ENCODE measurements around the gene NTRK3.

NTRK3 gene

DNA sequence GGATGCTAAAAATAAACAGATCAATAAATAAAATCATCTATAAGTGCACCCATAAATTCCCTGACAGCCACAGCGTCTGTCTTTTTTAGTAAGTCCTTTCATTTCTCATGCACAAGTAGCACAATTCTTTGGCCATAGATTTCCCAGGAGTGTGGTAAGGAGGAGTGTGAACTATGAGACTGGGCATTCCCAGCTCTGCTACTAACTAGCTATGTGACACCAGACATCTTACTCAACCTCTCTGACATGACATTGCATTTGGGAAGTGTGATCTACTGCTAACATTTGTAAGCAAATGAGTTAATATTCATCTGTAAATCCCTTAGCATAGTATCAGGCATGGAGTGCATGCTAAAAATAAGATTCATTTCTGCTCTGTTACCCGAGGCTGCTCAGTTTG lies 301.7 kb downstream of the NTRK3 start:
- no peak for DNase-seq (ENCODE audit: low read depth)
- TF ChIP-seq, protein P1, sequence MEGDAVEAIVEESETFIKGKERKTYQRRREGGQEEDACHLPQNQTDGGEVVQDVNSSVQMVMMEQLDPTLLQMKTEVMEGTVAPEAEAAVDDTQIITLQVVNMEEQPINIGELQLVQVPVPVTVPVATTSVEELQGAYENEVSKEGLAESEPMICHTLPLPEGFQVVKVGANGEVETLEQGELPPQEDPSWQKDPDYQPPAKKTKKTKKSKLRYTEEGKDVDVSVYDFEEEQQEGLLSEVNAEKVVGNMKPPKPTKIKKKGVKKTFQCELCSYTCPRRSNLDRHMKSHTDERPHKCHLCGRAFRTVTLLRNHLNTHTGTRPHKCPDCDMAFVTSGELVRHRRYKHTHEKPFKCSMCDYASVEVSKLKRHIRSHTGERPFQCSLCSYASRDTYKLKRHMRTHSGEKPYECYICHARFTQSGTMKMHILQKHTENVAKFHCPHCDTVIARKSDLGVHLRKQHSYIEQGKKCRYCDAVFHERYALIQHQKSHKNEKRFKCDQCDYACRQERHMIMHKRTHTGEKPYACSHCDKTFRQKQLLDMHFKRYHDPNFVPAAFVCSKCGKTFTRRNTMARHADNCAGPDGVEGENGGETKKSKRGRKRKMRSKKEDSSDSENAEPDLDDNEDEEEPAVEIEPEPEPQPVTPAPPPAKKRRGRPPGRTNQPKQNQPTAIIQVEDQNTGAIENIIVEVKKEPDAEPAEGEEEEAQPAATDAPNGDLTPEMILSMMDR (IDR thresholded peaks at IDR 0.05; ENCODE audit: control insufficient read depth, extremely low read depth, insufficient read depth) = no peak
- H3K4me3 ChIP-seq (ENCODE audit: low read depth, low read length) = no peak overlapping the region

GRCh38 chr15:87952736-87953287 lies 303.7 kb downstream of the NTRK3 start:
- TF ChIP-seq, protein P1 (IDR thresholded peaks at IDR 0.05; ENCODE audit: control insufficient read depth, extremely low read depth, insufficient read depth) = no peak
- H3K4me3 ChIP-seq (ENCODE audit: low read depth, low read length) = no peak overlapping the region
- no peak for DNase-seq (ENCODE audit: low read depth)

- no peak for DNase-seq (ENCODE audit: low read depth)
- no peak overlapping the region for H3K4me3 ChIP-seq (ENCODE audit: low read depth, low read length)
- TF ChIP-seq, protein P1 (IDR thresholded peaks at IDR 0.05; ENCODE audit: control insufficient read depth, extremely low read depth, insufficient read depth) = no peak
Measured at GRCh38 chr15:87949575-87950223, 306.8 kb downstream of the NTRK3 start.

GRCh38 chr15:87949151-87949574 lies 307.4 kb downstream of the NTRK3 start:
- no peak overlapping the region for H3K4me3 ChIP-seq (ENCODE audit: low read depth, low read length)
- TF ChIP-seq, protein P1 (IDR thresholded peaks at IDR 0.05; ENCODE audit: control insufficient read depth, extremely low read depth, insufficient read depth) = no peak
- peak; percentile 14 for DNase-seq (ENCODE audit: low read depth)

- TF ChIP-seq, protein P1 (IDR thresholded peaks at IDR 0.05; ENCODE audit: control insufficient read depth, extremely low read depth, insufficient read depth) = no peak
- no peak overlapping the region for H3K4me3 ChIP-seq (ENCODE audit: low read depth, low read length)
- DNase-seq (ENCODE audit: low read depth) = no peak
Measured at GRCh38 chr15:87947560-87947959, 309.0 kb downstream of the NTRK3 start.

- no peak for DNase-seq (ENCODE audit: low read depth)
- TF ChIP-seq, protein P1 (IDR thresholded peaks at IDR 0.05; ENCODE audit: control insufficient read depth, extremely low read depth, insufficient read depth) = no peak
- no peak overlapping the region for H3K4me3 ChIP-seq (ENCODE audit: low read depth, low read length)
Measured at GRCh38 chr15:87945246-87945645, 311.3 kb downstream of the NTRK3 start.

- TF ChIP-seq, protein P1 (IDR thresholded peaks at IDR 0.05; ENCODE audit: control insufficient read depth, extremely low read depth, insufficient read depth) = no peak
- no peak for DNase-seq (ENCODE audit: low read depth)
- H3K4me3 ChIP-seq (ENCODE audit: low read depth, low read length) = no peak overlapping the region
Measured at GRCh38 chr15:87944691-87945090, 311.8 kb downstream of the NTRK3 start.
